Sigmoid colon (tissue), 7 donors: ENCODE data around the gene PTPN20. TPM values are rescaled to one million over a fixed set of nuclear protein-coding genes. Genes with fewer than 3 reads are reported as not detected.

Experiments used
- DNase-seq: peaks from one replicate; pipeline ENCODE4 v3.0.0-alpha.2; 2019
- H3K27ac ChIP-seq, 4 donors: fragments of 200-600 bp; sonication (generic); one replicate each; pipeline ENCODE4 v1.5.1; 2016 to 2019; ENCODE audit warnings: mild to moderate bottlenecking in 1 of 4
- H3K27me3 ChIP-seq, 3 donors: fragments of 200-600 bp; sonication (generic); one replicate each; pipeline ENCODE4 v1.5.1; 2019; ENCODE audit warnings: mild to moderate bottlenecking in 1 of 3
- H3K36me3 ChIP-seq, 4 donors: fragments of 200-600 bp; sonication (generic); one replicate each; pipeline ENCODE4 v1.5.1; 2016 to 2019
- H3K4me1 ChIP-seq, 4 donors: fragments of 200-600 bp; sonication (generic); one replicate each; pipeline ENCODE4 v1.5.1; 2017 to 2019
- H3K4me3 ChIP-seq, 4 donors: fragments of 200-600 bp; sonication (generic); one replicate each; pipeline ENCODE4 v1.5.1; 2017 to 2019; ENCODE audit warnings: mild to moderate bottlenecking in 2 of 4, moderate library complexity in 1 of 4
- H3K9me3 ChIP-seq, 4 donors: fragments of 200-600 bp in 3 of 4; sonication (generic) in 3 of 4; one replicate each; pipeline versions ENCODE4 v1.5.1 to v1.6.1; 2013 to 2019
- EP300 ChIP-seq, 4 donors: sonication (generic); formaldehyde crosslinking; IDR thresholded peaks; one replicate each; pipeline ENCODE4 v1.6.1; 2017; ENCODE audit warnings: antibody characterized with exemption in 4 of 4
- POLR2A ChIP-seq, 2 donors: fragments of 450-650 bp; IDR thresholded peaks; one replicate each; pipeline ENCODE4 v1.6.1; 2016; ENCODE audit warnings: antibody characterized with exemption in 2 of 2, mild to moderate bottlenecking in 2 of 2, moderate library complexity in 2 of 2
- POLR2AphosphoS5 ChIP-seq, 4 donors: sonication (generic); formaldehyde crosslinking; IDR thresholded peaks; one replicate each; pipeline ENCODE4 v1.6.1; 2017; ENCODE audit warnings: antibody characterized with exemption in 4 of 4
- WGBS, 2 donors: extraction: QIAGEN DNeasy Blood & Tissue Kit; methylation state at CpG; one replicate each; pipeline ENCODE4 v1.1.7; 2013; 5-methylcytosine and 5-hydroxymethylcytosine counted together
- intact Hi-C: fragments of 100-400 bp; cut with DNase I; formaldehyde crosslinking; loops from one replicate; pipeline ENCODE4 v1.15.1; 2023
- polyA plus RNA-seq, 3 donors: library from polyadenylated mRNA; stranded (reverse); fragments of 200-250 nt; gene quantifications; one replicate each; pipeline ENCODE4 v1.2.3, GENCODE V29; 2013
- total RNA-seq, 4 donors: library from RNA; depleted of rRNA; stranded (reverse); fragments of >200 nt; gene quantifications; one replicate each; pipeline ENCODE4 v1.1.0, GENCODE V29; 2016
- TF ChIP-seq, protein P1 (sequence below), 4 experiments: fragments of 450-650 bp in 3 of 4; fragments of 200-600 bp in 1 of 4; IDR thresholded peaks; one replicate each; pipeline ENCODE4 v1.5.1; 2016 to 2019; ENCODE audit warnings: antibody characterized with exemption in 4 of 4, mild to moderate bottlenecking in 3 of 4, moderate library complexity in 2 of 4
- donor health status: healthy with polysubstance abuse.
- donor health status: Bipolar disorder and iron deficiency.
- donor health status: healthy.

PTPN20 gene
- total and polyA plus RNA-seq, 7 donors: 0.50 to 3.0 (median 1.4) TPM; not detected in 1

DNA sequence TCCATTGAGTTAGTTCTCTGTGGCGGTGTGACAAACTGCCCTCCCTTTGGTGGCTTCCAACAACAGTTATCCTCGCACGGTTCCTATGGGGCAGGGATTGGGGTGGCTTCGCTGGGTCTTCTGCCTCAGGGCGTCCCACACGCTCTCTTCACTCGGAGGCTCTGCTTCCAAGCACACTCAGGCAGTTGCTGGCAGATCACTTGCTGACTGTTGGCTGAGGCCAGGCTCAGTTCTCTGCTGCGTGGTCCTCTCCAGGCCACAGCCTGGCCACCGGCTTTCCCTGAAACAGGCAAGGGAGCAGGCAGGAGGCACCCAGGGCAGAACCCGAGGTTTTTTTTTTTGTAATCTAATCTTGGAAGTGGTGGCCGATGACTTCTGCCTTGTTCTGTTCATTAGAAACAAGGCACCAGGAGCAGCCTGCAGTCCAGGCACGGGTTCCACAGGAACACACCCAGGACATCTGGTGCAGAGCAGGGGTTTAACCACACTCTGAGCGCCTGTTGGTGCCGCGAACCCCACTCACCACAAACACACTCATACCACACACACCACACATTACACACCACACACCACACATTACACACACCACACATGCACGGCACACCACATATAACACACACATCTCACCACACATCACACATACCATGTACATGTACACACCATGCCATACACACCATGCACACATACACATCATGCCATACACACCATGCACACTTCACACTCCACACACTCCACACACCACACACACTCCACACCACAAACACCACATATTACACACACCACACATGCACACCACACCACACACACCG lies 112.2 kb downstream of the PTPN20 start:
- peak; percentile 66 for DNase-seq
- peak overlapping the region in 1 of 4 donors; percentile 3 for H3K27ac ChIP-seq
- H3K9me3 ChIP-seq: no peaks in the 10 kb centered on the region
- intact Hi-C loops: loop anchor here (2.0 kb wide), 1 partner anchor 287 kb away; no protein-coding TSS in a partner anchor
- WGBS, 2 donors: 72 to 78% methylated on average over 17 of the region's 17 CpGs
- no peaks in the 10 kb centered on the region for H3K27me3 ChIP-seq
- H3K4me3 ChIP-seq: no peak overlapping the region
- no peaks in the 10 kb centered on the region for H3K4me1 ChIP-seq
- TF ChIP-seq POLR2AphosphoS5 (IDR thresholded peaks at IDR 0.05) (no peak), POLR2A (IDR thresholded peaks at IDR 0.05) (no peak), EP300 (IDR thresholded peaks at IDR 0.05) (no peak)
- TF ChIP-seq, protein P1, sequence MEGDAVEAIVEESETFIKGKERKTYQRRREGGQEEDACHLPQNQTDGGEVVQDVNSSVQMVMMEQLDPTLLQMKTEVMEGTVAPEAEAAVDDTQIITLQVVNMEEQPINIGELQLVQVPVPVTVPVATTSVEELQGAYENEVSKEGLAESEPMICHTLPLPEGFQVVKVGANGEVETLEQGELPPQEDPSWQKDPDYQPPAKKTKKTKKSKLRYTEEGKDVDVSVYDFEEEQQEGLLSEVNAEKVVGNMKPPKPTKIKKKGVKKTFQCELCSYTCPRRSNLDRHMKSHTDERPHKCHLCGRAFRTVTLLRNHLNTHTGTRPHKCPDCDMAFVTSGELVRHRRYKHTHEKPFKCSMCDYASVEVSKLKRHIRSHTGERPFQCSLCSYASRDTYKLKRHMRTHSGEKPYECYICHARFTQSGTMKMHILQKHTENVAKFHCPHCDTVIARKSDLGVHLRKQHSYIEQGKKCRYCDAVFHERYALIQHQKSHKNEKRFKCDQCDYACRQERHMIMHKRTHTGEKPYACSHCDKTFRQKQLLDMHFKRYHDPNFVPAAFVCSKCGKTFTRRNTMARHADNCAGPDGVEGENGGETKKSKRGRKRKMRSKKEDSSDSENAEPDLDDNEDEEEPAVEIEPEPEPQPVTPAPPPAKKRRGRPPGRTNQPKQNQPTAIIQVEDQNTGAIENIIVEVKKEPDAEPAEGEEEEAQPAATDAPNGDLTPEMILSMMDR (IDR thresholded peaks at IDR 0.05): no peak
- no peaks in the 10 kb centered on the region for H3K36me3 ChIP-seq

DNA sequence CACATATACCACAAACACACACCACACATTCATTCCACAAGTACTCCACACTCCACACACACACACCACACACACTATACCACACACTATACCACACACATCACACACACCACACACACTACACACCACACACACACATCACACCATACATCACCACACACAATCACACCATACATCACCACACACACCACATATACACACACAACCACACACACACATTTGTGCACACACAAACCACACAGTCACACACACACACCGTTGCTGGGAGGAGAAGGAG lies 112.8 kb downstream of the PTPN20 start:
- TF ChIP-seq POLR2AphosphoS5 (IDR thresholded peaks at IDR 0.05) (no peak), POLR2A (IDR thresholded peaks at IDR 0.05) (no peak), EP300 (IDR thresholded peaks at IDR 0.05) (no peak)
- TF ChIP-seq, protein P1 (IDR thresholded peaks at IDR 0.05): no peak
- intact Hi-C loops: loop anchor here (2.0 kb wide), 1 partner anchor 287 kb away; no protein-coding TSS in a partner anchor
- no peak for DNase-seq
- H3K27ac ChIP-seq: no peak overlapping the region
- WGBS, 2 donors: 35 to 70% methylated on average over 1 of the region's 1 CpG
- H3K4me1 ChIP-seq: no peaks in the 10 kb centered on the region
- no peaks in the 10 kb centered on the region for H3K27me3 ChIP-seq
- H3K36me3 ChIP-seq: no peaks in the 10 kb centered on the region
- no peaks in the 10 kb centered on the region for H3K9me3 ChIP-seq
- H3K4me3 ChIP-seq: no peak overlapping the region

DNA sequence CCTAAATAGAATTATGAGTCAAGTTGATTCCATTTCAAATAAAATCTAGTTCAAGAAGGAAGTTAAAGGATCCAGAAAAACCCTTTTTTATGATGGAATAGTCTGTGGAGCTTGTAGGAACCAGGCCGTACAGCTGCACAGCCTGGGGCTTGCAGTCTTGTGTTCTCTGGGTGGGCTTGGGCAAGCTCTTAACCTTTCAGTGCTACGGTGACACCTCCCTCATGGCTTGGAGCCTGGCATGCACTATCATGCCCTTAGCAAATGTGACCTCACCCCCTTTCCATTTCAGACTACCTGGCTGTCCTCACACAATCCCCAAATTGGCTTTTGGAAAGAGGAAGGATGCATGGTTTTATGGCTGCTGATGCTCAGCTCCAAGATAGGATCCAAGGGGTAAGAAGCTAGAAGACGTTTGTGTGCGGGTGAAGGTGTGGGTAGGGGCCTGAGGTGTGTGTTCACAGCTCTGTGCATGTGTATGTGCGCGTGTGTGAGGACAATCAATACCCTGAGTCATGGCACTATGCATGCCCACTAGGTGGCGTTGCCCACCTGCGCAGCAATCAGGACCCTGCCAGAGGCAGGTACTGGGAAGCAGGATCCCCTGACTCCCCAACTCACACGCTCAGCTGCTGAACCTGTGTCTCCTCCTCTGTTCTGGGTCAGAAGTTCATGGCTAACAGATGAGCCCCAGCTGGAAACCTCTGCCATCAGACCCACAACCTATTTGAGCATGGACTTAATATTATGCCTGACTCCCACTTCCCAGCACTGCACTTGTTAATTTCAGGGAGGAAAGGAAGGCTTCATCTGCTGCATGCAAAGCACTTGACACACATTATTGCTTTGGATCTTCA lies 113.4 kb downstream of the PTPN20 start:
- Histone ChIP-seq H3K36me3 (no peaks in the 10 kb centered on the region), H3K27ac (no peak overlapping the region), H3K27me3 (no peaks in the 10 kb centered on the region), H3K4me1 (no peaks in the 10 kb centered on the region), H3K9me3 (no peaks in the 10 kb centered on the region), H3K4me3 (no peak overlapping the region)
- no peak for TF ChIP-seq POLR2AphosphoS5 (IDR thresholded peaks at IDR 0.05)
- TF ChIP-seq, protein P1 (IDR thresholded peaks at IDR 0.05): peak; percentile 37 to 81 (median 64)
- DNase-seq: peak; percentile 77
- intact Hi-C loops: loop anchor here (2.0 kb wide), 1 partner anchor 286 kb away; no protein-coding TSS in a partner anchor
- WGBS, 2 donors: 21 to 27% methylated on average over 9 of the region's 9 CpGs

DNA sequence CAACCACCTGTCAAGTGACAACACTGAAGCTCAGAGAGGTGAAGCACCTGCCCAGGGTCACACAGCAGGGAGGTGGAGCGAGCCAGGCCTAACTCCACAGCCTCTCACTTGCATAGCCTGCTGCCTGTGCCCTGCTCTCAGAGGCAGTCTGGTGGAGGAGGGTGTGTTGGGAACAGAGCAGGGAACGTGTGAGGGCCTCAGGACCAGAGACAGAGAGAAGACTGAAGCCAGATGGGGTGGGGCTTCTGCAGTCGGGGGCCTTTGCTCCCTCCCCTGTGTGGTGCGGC lies 114.0 kb downstream of the PTPN20 start:
- intact Hi-C loops: loop anchor here (2.0 kb wide), 1 partner anchor 286 kb away; no protein-coding TSS in a partner anchor
- H3K4me3 ChIP-seq: no peak overlapping the region
- no peaks in the 10 kb centered on the region for H3K27me3 ChIP-seq
- H3K9me3 ChIP-seq: no peaks in the 10 kb centered on the region
- no peak overlapping the region for H3K27ac ChIP-seq
- no peak for DNase-seq
- H3K36me3 ChIP-seq: no peaks in the 10 kb centered on the region
- TF ChIP-seq EP300 (IDR thresholded peaks at IDR 0.05) (no peak), POLR2AphosphoS5 (IDR thresholded peaks at IDR 0.05) (no peak), POLR2A (IDR thresholded peaks at IDR 0.05) (no peak)
- TF ChIP-seq, protein P1 (IDR thresholded peaks at IDR 0.05): no peak
- H3K4me1 ChIP-seq: no peaks in the 10 kb centered on the region
- WGBS, 2 donors: 79 to 82% methylated on average over 4 of the region's 4 CpGs
